Measurements from ENCODE around the gene FZR1.
A peak's percentile ranks its signal among the peaks of the same experiment; 100 is the strongest.
"Not testable (repeated sequence)": the region's sequence is repeated elsewhere in the genome, so short reads cannot be mapped to it uniquely, and the experiment has no call there.

The FZR1 gene

DNA sequence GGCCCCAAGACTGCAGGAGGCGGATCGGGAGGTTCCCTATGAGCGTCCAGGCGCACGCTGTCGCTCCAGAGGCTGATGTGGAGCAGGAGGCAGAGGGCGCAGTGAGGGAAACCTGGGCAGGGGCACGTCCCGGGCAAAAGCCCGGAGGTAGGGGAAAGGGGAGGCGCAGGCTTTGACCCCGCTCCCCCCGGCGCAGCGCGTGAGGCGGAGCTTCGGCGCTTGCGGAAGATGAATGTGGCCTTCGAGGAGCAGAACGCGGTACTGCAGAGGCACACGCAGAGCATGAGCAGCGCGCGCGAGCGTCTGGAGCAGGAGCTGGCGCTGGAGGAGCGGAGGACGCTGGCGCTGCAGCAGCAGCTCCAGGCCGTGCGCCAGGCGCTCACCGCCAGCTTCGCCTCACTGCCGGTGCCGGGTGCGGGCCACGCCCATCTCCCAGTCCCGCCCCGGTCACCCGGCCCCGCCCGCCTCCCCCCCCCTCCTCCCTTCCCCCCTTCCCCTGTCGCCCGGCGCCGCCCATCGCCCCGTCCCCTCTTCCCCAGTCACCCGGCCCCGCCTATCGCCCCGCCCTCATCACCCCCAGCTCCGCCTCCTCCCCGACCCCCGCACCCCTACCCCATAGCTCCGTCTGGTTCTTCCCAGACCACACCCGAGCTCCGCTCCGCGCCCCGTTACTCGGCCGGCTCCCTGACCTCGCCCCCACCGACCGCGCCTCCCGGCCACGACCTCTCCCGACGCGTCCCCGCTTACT lies 70.8 kb downstream of the FZR1 start:
- DNase-seq: no peak

DNA sequence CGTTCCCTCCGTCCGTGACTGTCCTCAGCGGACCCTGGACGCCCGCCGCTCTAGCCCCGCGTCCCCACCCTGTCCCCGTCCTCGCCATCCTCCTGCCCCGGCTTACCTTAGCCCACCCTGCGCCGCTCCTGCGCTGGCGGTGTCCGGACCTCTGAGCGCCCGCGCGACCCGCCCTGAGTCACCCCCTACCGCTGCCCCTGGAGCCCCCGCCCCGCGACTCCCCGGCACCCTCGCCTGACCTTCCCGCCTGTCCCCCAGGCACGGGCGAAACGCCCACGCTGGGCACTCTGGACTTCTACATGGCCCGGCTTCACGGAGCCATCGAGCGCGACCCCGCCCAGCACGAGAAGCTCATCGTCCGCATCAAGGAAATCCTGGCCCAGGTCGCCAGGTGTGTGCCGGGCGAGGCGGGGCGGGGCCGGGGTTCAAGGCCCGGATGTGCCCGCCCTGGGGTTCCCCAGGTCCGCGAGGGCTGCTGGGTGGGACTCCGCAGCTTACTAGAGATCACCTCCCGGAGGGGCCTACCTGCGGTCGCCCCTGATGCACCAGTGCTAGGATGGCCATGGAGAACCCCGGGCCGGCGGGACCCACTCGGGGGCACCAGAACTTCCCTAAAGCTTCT lies 71.7 kb downstream of the FZR1 start:
- DNase-seq: no peak

DNA sequence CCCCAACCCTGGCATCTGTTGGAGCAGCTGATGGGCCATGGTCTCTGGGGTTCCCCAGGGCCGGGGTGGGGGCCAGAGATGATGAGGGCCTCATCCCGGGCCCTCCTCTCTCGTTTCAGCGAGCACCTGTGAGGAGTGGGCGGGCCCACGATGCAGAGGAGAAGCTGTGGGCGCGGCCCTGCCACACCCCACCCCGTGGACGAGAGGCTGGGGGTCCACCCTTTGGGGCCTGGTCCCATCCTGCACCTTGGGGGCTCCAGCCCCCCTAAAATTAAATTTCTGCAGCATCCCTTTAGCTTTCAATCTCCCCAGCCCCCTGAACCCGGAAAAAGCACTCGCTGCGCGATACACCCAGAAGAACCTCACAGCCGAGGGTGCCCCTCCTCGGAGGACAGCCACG lies 72.3 kb downstream of the FZR1 start:
- no peak for DNase-seq

DNA sequence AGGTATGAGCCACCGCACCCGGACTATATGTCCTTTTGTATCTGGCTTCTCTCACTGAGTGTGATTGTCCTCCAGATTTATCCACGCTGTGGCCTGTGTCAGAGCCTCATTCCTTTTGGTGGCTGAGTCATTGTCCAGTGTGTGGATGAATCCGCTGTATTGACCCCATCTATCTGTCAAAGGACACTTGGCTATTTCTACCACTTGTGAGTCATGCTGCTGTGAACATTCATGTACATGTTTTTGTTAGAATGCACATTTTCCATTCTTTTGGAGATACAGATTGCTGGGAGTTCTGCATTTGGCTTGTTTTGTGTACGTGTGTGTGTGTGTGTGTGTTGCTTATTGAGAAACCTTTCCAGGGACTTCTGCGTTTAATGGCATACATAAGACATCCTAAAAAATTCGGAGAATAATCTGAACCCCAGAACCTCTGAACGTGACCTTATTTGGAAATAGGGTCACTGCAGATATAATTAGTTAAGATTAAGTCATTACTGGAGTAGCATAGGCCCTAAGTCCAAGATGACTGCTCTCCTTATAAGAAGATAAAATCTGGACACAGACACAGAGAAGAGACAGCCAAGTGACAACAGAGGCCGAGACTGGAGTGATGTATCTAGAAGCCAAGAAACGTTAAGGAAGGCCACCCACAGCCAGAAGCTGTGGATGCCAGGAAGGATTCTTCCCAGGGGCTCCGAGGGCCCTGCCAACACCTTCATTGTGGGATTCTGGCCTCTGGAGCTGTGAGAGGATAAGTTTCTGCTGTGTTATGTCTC lies 74.2 kb downstream of the FZR1 start:
- peak; percentile 77 for DNase-seq

DNA sequence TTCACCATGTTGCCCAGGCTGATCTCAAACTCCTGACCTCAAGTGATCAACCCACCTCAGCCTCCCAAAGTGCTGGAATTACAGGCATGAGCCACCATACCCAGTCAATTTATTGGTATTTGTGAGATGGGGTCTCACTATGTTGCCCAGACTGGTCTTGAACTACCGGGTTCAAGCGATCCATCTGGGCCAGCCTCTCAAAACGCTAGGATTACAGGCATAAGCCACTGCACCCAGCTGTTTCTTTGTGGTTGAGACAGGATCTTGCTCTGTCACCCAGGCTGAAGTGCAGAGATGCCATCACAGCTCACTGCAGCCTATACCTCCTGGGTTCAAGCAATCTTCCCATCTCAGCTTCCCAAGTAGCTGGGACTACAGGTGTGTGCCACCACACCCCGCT lies 75.7 kb downstream of the FZR1 start:
- DNase-seq: not testable (repeated sequence)

DNA sequence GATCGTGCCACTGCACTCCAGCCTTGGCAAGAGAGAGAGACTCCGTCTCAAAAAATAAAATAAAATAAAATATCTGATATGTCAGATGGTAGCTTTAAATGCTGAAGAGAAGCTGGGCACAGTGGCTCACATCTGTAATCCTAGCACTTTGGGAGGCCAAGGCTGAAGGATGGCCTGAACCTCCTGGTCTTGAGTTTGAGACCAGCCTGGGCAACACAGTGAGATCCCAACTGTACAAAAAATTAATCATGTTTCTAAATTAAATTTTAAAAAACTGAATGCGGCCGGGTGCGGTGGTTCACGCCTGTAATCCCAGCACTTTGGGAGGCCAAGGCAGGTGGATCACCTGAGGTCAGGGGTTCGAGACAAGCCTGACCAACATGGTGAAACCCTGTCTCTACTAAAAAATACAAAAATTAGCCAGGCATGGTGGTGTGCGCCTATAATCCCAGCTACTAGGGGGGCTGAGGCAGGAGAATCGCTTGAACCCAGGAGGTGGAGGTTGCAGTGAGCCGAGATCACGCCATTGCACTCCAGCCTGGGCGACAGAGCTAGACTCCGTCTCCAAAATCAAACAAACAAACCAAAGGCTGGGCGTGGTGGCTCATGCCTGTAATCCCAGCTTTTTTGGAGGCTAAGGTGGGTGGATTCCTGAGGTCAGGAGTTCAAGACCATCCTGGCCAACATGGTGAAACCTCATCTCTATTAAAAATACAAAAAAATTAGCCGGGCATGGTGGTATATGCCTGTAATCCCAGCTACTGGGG lies 78.1 kb downstream of the FZR1 start:
- not testable (repeated sequence) for DNase-seq

DNA sequence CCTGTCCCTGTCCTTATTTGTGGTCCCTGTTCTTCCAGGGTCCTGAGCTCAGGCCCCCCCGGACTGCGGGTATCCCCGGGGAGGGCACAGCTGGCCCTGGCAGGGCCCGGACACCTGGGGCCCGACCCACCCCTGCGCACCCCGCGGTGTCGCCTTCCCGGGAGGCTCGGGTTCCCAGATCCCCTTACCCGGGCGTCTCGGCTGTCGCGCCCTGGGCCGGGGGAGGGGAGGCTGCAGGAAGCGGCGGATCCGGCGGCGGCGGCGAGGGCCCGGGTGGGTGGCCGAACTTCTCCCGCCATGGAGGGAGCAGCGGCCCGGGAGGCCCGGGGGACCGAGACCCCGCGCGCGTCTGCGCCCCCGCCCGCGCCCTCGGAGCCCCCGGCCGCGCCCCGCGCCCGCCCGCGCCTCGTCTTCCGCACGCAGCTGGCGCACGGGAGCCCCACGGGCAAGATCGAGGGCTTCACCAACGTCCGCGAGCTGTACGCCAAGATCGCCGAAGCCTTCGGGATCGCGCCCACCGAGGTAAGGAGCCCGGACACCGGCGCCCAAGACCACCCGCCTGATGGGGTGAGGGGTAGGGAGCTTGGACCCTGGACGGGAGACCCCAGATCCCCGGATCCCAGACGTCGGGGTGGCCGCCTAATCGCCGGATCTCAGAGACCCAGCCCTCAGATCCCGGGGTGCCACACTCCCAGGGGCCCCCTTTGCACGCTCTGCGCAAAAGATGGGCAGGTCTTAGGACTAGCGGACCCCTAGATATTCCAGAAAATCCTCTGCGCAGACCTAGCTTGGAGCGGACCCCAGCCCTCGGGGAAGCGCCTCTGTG lies 79.4 kb downstream of the FZR1 start, which contains the start of gene GIPC3:
Gene GIPC3 (plus strand): TSS at position 178 of the 826 bp plus-strand sequence. CDS start 120 bp downstream, at position 298.
- DNase-seq: no peak

DNA sequence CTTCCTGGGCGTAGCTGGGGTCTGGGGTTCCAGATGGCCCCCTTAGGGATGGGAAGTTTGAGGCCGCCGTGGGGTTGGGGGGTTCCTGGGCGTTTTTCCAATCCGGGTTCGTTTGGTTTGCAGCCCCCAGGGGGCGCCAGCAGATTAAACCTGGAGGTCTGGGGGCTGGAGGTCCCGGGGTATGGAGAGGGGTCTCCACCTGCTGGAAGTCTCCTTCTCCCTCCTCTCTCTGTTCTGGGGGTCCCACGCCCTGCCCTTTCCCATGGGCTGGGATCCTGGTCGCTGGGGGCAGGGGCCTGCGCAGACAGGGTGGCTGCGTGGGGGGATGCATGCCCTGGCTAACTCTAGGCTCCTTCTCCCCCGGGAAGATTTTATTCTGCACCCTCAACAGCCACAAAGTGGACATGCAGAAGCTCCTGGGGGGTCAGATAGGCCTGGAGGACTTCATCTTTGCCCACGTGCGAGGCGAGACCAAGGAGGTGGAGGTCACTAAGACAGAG lies 80.1 kb downstream of the FZR1 start:
- no peak for DNase-seq

DNA sequence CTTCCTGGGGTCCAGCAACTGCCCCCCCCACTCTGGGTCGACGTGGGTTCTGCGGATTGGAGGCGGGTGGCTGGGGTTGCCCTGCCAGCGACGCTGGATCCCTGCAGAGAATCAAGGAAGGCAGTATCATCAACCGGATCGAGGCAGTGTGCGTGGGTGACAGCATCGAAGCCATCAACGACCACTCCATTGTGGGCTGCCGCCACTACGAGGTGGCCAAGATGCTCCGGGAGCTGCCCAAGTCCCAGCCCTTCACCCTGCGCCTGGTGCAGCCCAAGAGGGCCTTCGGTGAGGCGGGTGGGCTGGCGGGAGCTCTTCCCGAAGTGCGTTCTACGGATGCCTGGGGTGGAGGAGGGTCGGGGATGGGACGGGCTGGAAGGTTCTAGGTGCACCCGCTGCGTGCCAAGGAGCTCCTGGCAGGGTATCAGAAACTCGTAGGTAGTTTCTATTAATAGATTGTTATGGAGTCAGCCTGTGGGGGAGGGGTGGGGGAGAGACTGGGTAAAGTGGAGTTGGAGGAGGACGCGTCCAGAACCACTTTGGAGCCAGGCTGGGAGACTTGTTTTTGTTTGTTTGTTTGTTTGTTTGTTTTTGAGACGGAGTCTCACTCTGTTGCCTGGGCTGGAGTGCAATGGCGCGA lies 80.7 kb downstream of the FZR1 start:
- no peak for DNase-seq
